Eye (tissue), 1 donor: ENCODE data around the gene TMEM132C.

Experiments used
- DNase-seq: peaks from one replicate; pipeline ENCODE4 v3.0.0-alpha.2; 2015

TMEM132C gene

DNA sequence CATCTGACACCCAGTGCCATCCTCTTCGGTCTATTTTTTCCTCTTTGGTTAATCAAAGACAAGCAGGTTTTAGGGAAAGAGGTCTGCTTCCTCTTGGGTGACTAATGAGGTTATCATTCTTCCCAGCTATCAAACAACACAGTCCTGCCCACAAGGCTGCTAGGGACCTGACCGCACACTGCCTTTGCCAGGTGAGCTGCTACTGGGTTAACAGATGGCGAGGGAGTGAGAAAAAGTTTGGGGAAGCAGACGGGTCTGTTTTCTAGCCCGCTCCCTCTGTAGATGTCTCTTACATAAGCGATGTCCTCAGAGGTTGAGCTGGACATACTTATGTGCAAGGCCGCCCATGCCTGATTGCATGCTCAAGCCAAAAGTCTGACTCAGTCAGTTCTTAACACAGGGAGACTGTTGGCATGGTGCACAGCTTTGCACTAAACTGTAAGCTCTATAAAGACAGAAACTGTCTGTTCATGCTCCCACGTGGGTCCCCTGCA lies 462.7 kb downstream of the TMEM132C start:
- no peak for DNase-seq

DNA sequence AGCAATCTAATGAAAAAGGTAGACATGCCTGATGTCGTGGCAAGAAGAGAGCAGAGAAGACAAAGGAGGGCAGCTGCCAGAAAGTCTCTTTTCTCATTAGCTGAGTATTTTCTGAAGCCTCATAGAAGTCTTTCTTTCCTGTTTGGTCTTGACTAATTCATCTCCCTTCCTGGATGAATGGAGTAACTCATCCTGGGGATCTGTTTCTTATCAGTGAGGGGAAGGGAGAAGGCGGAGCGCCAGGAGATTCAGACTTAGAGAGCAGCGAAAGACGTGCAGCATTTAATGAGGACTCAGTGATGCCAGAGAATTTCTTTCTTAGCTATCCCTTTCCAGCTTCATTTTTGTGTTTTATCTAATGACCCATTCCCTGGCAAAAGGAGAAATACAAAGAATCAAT lies 467.4 kb downstream of the TMEM132C start:
- DNase-seq = peak; percentile 52

DNA sequence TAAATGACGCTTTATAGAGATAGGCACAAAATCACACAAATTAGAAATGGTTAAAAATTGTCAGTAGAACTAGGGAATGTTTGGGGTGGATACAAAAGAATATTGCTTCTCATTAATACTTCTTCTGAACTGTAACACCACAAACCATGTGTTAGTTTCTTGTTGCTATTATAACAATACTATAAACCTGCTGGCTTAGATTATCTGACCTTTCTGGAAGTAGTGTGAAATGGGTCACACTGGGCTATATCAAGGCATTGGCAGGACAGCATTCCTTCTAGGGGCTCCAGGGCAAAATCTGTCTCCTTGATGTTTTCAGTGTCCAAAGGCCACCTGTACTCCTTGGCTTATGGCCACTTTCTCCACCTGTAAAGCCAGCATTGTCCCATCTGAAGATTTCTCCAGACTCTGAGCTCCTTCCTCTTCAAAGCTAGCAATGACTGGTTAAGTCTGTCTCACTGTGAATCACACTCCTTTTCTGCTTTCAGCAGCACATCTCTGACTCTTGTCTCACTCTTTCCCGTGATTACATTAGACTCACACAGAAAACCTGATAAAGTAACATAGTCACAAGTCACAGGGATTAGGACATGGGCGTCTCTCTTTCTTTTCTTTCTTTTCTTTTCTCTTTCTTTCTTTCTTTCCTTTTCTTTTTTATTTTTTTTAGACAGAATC lies 470.5 kb downstream of the TMEM132C start:
- no peak for DNase-seq

DNA sequence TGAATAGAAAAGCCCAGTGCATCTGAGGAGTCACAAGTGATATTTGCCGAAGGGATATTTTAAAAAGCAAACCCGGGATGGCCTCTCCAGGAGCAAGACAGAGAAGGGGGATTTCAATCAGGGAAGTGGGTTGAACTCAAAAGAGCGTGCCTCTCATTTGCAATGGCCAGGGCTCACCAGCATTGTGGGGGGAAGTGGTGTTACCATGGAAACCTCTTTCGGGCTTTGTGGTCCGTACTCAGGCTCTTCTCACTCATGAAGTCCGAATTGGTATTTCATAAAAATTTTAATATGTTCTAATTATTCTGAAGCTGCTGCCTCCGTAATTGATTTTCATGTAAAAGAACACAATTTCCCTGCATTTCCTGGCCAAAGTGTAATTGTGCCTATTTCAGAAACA lies 476.9 kb downstream of the TMEM132C start:
- DNase-seq = no peak

DNA sequence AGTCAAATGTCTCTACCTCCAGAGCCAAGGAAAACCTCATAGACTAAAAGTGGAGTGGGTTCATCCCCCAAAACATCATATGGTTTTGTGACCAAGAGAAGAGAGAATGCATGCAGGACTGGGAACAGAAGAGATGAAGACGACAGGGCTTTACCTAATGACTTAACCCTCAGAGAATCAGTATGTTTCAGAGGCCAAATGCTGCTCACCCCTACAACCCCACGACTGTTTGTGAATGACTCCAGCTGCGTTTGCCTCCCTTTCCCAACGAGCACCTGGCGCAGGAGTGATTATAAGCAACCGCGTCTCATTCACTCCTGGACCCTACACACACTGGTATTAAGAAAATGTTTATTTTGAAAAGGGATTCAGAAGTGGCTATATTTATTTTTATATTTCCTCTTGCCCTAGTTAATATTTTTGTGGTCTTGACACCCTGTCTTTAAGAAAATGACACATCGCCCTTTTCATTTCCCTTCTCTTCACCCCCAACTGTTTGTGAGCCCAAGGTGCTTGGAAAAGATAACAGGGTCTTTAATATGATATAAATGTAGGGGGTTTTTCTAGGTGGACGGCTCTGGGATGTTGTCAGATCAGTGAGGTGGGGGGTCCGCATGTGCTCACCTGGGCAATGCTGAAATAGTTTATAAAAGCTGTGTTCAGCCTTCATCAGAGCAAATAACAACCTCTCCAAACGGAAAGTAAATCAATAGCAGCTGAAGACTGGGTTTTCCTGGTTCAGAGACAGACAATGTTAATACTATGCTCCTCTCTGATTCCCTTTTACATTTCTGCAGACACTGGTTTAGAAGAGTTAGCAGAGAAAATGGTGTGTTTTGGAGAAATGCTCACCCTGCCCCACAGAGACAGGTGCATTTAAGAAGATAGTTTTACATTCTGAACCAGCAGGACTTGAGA lies 479.1 kb downstream of the TMEM132C start:
- no peak for DNase-seq

DNA sequence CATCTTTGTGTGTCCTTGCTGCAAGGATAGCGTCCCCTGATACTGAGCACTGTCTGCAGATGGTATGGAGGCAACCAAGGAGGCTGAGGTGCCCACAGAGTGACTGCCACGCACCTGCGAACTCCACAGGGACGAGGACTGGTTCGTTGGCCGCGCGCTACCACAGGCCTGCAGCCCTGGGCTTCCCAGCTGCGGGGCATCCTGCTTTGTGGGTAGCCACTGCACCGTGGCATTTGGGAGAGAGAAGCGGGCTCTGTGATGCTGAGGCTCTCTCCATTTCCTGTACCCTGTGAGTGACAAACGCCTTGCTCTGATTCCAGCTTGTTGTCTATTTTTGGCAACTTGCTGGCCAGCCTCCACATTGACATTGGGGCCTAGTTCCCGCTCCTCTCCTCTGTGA lies 480.5 kb downstream of the TMEM132C start:
- DNase-seq = no peak

- DNase-seq = no peak
Observed at GRCh38 chr12:128752386-128752785, 485.4 kb downstream of the TMEM132C start.

- DNase-seq = no peak
Observed at GRCh38 chr12:128753438-128753837, 486.5 kb downstream of the TMEM132C start.

DNA sequence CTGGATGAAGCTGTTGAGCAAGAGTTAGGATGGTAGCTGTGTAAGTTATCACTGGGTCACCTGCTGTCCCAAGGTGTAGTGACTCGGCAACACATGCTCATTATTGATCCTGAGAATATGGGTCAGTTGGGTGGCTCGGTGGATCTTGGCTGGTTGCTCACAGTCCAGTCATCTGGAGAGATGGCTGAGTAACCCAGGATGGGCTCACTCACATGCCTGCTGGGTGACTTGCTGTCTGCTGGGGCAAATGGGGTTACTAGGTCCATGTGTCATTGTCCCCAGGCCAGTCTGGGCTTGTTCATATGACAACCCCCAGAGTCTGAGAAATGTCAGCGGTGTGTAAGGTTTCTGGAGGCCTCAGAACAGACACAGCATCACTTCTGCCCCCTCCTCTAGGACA lies 487.3 kb downstream of the TMEM132C start:
- DNase-seq = no peak

GRCh38 chr12:128755566-128755965 lies 488.6 kb downstream of the TMEM132C start:
- no peak for DNase-seq
